Ovary (tissue), 9 donors: ENCODE measurements around the gene AUTS2. TPM values are rescaled to one million over a fixed set of nuclear protein-coding genes. Genes with fewer than 3 reads are reported as not detected.

ENCODE experiments used
- DNase-seq, 5 donors: peaks; one replicate each; pipeline ENCODE4 v3.0.0-alpha.2; 2019 to 2020
- H3K27ac ChIP-seq, 2 donors: fragments of 200-600 bp; one replicate each; pipeline versions ENCODE4 v1.5.1 to v1.8.0; 2019 to 2022
- H3K27me3 ChIP-seq: fragments of 200-600 bp; one replicate; pipeline ENCODE4 v1.8.0; 2022
- H3K36me3 ChIP-seq: fragments of 200-600 bp; sonication (generic); one replicate; pipeline ENCODE4 v1.5.1; 2019
- H3K4me1 ChIP-seq: one replicate; pipeline ENCODE4 v1.8.1; 2013; ENCODE audit warnings: mild to moderate bottlenecking, moderate library complexity; ENCODE audit not compliant: insufficient read depth
- H3K4me3 ChIP-seq: fragments of 200-600 bp; sonication (generic); one replicate; pipeline ENCODE4 v1.5.1; 2017
- H3K9me3 ChIP-seq, 2 donors: fragments of 200-600 bp in 1 of 2; sonication (generic) in 1 of 2; one replicate each; pipeline versions ENCODE4 v1.5.1 to v1.8.1; 2013 to 2019; ENCODE audit warnings: mild to moderate bottlenecking in 1 of 2, moderate library complexity in 1 of 2
- CTCF ChIP-seq, 3 donors: fragments of 450-650 bp in 2 of 3; fragments of 200-600 bp in 1 of 3; IDR thresholded peaks; one replicate each; pipeline versions ENCODE4 v1.5.1 to v1.8.0; 2016 to 2022; ENCODE audit warnings: antibody characterized with exemption in 3 of 3, mild to moderate bottlenecking in 1 of 3
- EP300 ChIP-seq: sonication (generic); formaldehyde crosslinking; IDR thresholded peaks from one replicate; pipeline ENCODE4 v1.6.1; 2017; ENCODE audit warnings: antibody characterized with exemption
- POLR2A ChIP-seq: fragments of 450-650 bp; IDR thresholded peaks from one replicate; pipeline ENCODE4 v1.6.1; 2017; ENCODE audit warnings: antibody characterized with exemption, mild to moderate bottlenecking, moderate library complexity
- WGBS, 3 donors: extraction: QIAGEN DNeasy Blood & Tissue Kit in 1 of 3; methylation state at CpG; one replicate each; pipeline versions ENCODE4 v1.1.5 to v1.1.7; 2013 to 2017; 5-methylcytosine and 5-hydroxymethylcytosine counted together
- intact Hi-C, 4 donors: fragments of 100-400 bp; cut with DNase I; formaldehyde crosslinking; loops; one replicate each; pipeline versions ENCODE4 v1.11.0 to v1.15.1; 2022 to 2023
- polyA plus RNA-seq, 2 donors: library from polyadenylated mRNA; stranded (reverse); fragments of 200-250 nt in 1 of 2; fragments of 350-450 nt in 1 of 2; fragmentation: Illumina TruSeq in 1 of 2; extraction: RNeasy Lipid Tissue Mini Kit (QIAGEN cat#74804) in 1 of 2; gene quantifications; one replicate each; pipeline ENCODE4 v1.2.3, GENCODE V29; 2013 to 2014
- total RNA-seq, 7 donors: library from RNA; depleted of rRNA in 2 of 7; stranded (reverse); fragments of >200 nt in 2 of 7; fragmentation: NEBNext Ultra II Directional in 3 of 7; extraction: Animal tissue kit (Norgen Biotek cat#: 25700) in 3 of 7; gene quantifications; one replicate each; pipeline versions ENCODE4 v1.1.0 to v1.2.4, GENCODE V29; 2016 to 2023
- donor health status: DM: no; HTN: no; CAD: no; lungs with moderate emphysema.
- donor health status: DM: no; HTN: no; CAD: no.
- donor health status: Bipolar disorder and iron deficiency.
- donor health status: DM: yes; HTN: yes; CAD: no.
- donor health status: DM: no; HTN: no; CAD: no.
- donor health status: DM: yes; HTN: yes; CAD: no.

The AUTS2 gene
- total and polyA plus RNA-seq, 9 donors = 18.3 to 60.9 (median 44.9) TPM

GRCh38 chr7:69608878-69609277 is 10.6 kb downstream of the AUTS2 start:
- WGBS, 3 donors = 92 to 100% (median 92%) methylated on average over 1 of the region's 1 CpG
- intact Hi-C loops = loop anchor here in 1 of 4 donors (10.0 kb wide), 1 partner anchor 146 kb away; no protein-coding TSS in a partner anchor
- TF ChIP-seq CTCF (IDR thresholded peaks at IDR 0.05) (no peak), POLR2A (no peak), EP300 (no peak)
- Histone ChIP-seq H3K27ac (no peak overlapping the region), H3K4me3 (no peak overlapping the region), H3K9me3 (no peaks in the 10 kb centered on the region), H3K36me3 (no peaks in the 10 kb centered on the region), H3K27me3 (no peaks in the 10 kb centered on the region), H3K4me1 (peaks cover 6% of the 10 kb centered on the region)
- no peak for DNase-seq

GRCh38 chr7:69609541-69610373 is 11.5 kb downstream of the AUTS2 start:
- no peak overlapping the region for H3K4me3 ChIP-seq
- no peaks in the 10 kb centered on the region for H3K36me3 ChIP-seq
- intact Hi-C loops = loop anchor here in 2 of 4 donors (10.0 kb wide), 2 partner anchors 145 to 275 kb away; no protein-coding TSS in a partner anchor
- peaks cover 5% of the 10 kb centered on the region for H3K4me1 ChIP-seq
- no peaks in the 10 kb centered on the region for H3K27me3 ChIP-seq
- TF ChIP-seq POLR2A (no peak), CTCF (IDR thresholded peaks at IDR 0.05) (no peak), EP300 (no peak)
- no peak for DNase-seq
- WGBS, 3 donors = 85 to 88% (median 85%) methylated on average over 5 of the region's 5 CpGs
- H3K27ac ChIP-seq = no peak overlapping the region
- no peaks in the 10 kb centered on the region for H3K9me3 ChIP-seq

- Histone ChIP-seq H3K9me3 (no peaks in the 10 kb centered on the region), H3K27me3 (no peaks in the 10 kb centered on the region), H3K4me1 (peaks cover 1% of the 10 kb centered on the region), H3K27ac (no peak overlapping the region), H3K36me3 (no peaks in the 10 kb centered on the region), H3K4me3 (no peak overlapping the region)
- intact Hi-C loops = loop anchor here in 1 of 4 donors (10.0 kb wide), 1 partner anchor 274 kb away; no protein-coding TSS in a partner anchor
- 55 to 57% (median 57%) methylated on average over 8 of the region's 8 CpGs for WGBS, 3 donors
- TF ChIP-seq EP300 (no peak), CTCF (IDR thresholded peaks at IDR 0.05) (no peak), POLR2A (no peak)
- no peak for DNase-seq
These were observed 12.3 kb downstream of the AUTS2 start for GRCh38 chr7:69610374-69611084.

DNA sequence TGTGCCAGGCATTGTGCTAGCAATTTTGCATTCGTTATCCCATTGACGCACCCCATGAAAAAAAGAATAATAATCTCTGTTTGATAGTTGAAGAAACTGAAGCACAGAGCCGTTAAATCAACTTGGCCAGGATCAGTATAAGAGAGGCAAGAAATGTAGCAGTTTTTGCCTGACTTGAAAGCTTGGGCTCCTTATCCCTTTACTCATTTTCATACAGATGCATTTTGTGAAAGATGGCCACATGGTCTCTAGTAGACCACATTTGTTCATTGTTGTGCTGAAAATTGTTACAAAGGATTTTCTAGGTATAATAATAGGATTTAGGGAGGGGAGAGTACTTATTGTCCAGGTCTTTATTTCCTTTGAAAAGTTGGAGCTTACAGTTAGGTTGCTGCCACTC is 14.7 kb downstream of the AUTS2 start:
- H3K4me1 ChIP-seq = peaks cover 9% of the 10 kb centered on the region
- no peak for DNase-seq
- no peaks in the 10 kb centered on the region for H3K27me3 ChIP-seq
- H3K4me3 ChIP-seq = no peak overlapping the region
- intact Hi-C loops = loop anchor here in 1 of 4 donors (10.0 kb wide), 1 partner anchor 272 kb away; no protein-coding TSS in a partner anchor
- H3K27ac ChIP-seq = no peak overlapping the region
- TF ChIP-seq EP300 = no peak
- TF ChIP-seq CTCF (IDR thresholded peaks at IDR 0.05) = no peak
- TF ChIP-seq POLR2A = no peak
- no peaks in the 10 kb centered on the region for H3K36me3 ChIP-seq
- no peaks in the 10 kb centered on the region for H3K9me3 ChIP-seq
- 79 to 82% (median 79%) methylated on average over 3 of the region's 3 CpGs for WGBS, 3 donors
